H1 (cell line): ENCODE results near the gene SEC23IP.

Experiments used
- BRCA1 ChIP-seq: IDR thresholded peaks from 2 replicates; pipeline ENCODE4 v1.6.1; 2012; ENCODE audit warnings: low read depth, low read length, improper control_type of control experiment
- CBX5 ChIP-seq: fragments of 300-800, 300-1000 bp; sonication (generic); IDR thresholded peaks from 2 replicates; pipeline ENCODE4 v1.7.1; 2016; ENCODE audit warnings: antibody characterized with exemption, low read length, low read depth
- CHD2 ChIP-seq: IDR thresholded peaks from 2 replicates; pipeline ENCODE4 v1.6.1; 2012; ENCODE audit warnings: low read length, improper control_type of control experiment
- CTCF ChIP-seq, 3 experiments: IDR thresholded peaks; 1 replicate in 2 of 3; 2 replicates in 1 of 3; pipeline versions ENCODE4 v1.5.1 to v1.6.1; 2011; ENCODE audit warnings: low read length in 3 of 3, mild to moderate bottlenecking in 3 of 3, inconsistent platforms in 2 of 3, low read depth in 1 of 3, moderate library complexity in 1 of 3; ENCODE audit not compliant: insufficient read depth in 1 of 3; ENCODE audit errors: control extremely low read depth in 1 of 3
- EP300 ChIP-seq, 2 experiments: IDR thresholded peaks; 1 replicate in 1 of 2; 2 replicates in 1 of 2; pipeline ENCODE4 v1.6.1; 2011 to 2012; ENCODE audit warnings: low read depth in 2 of 2, low read length in 2 of 2, mild to moderate bottlenecking in 2 of 2, borderline replicate concordance in 1 of 2, inconsistent platforms in 1 of 2, moderate library complexity in 1 of 2
- EZH2 ChIP-seq: fragments of 200-600 bp; sonication (generic); IDR thresholded peaks from 2 replicates; pipeline ENCODE4 v1.7.1; 2012; ENCODE audit warnings: low read depth, mild to moderate bottlenecking, moderate library complexity, low read length, inconsistent platforms; ENCODE audit not compliant: severe bottlenecking
- GABPA ChIP-seq: IDR thresholded peaks from 2 replicates; pipeline ENCODE4 v1.6.1; 2011; ENCODE audit warnings: mild to moderate bottlenecking, low read length, moderate library complexity, borderline replicate concordance; ENCODE audit not compliant: insufficient read depth
- MAX ChIP-seq: IDR thresholded peaks from 2 replicates; pipeline ENCODE4 v1.6.1; 2012; ENCODE audit warnings: inconsistent platforms
- POLR2A ChIP-seq, 2 experiments: IDR thresholded peaks; 1 replicate in 1 of 2; 2 replicates in 1 of 2; pipeline ENCODE4 v1.6.1; 2011; ENCODE audit warnings: low read depth in 2 of 2, low read length in 2 of 2, mild to moderate bottlenecking in 2 of 2; ENCODE audit errors: control extremely low read depth in 1 of 2
- POLR2AphosphoS5 ChIP-seq: IDR thresholded peaks from 2 replicates; pipeline ENCODE4 v1.6.1; 2011; ENCODE audit warnings: low read depth, low read length
- SIN3A ChIP-seq, 2 experiments: IDR thresholded peaks in 1 of 2; conservative IDR thresholded peaks in 1 of 2; 2 replicates each; pipeline ENCODE4 v1.6.1; 2011 to 2012; ENCODE audit warnings: low read length in 2 of 2, improper control_type of control experiment in 1 of 2, low read depth in 1 of 2, mild to moderate bottlenecking in 1 of 2
- TCF12 ChIP-seq: IDR thresholded peaks from 2 replicates; pipeline ENCODE4 v1.6.1; 2011; ENCODE audit warnings: low read depth, mild to moderate bottlenecking, low read length

DNA sequence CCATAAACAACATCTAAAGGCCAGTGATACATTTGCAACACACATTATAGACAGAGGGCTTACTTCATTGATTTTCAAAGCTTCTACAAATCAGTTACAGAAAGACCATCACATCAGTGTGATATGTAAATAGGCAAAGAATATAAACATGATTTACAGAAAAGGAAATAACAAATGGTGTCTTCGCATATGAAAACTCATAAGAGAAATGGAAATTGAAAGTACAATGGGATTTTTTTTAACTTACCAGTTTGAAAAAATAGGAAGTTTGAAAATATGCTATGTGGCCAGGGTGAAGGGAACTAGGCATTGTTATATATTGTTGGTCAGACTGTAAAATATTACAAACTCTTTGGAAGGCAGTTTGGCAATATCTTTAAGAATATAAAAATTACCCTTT is 27.3 kb downstream of the SEC23IP start:
- TF ChIP-seq CTCF (IDR thresholded peaks at IDR 0.05; ENCODE audit: control extremely low read depth in 1 of 3, insufficient read depth in 1 of 3, low read depth in 1 of 3, low read length in 3 of 3) (no peak), POLR2AphosphoS5 (no peak), EZH2 (no peak), SIN3A (conservative IDR thresholded peaks at IDR 0.05 in 1 of 2, IDR thresholded peaks at IDR 0.05 in 1 of 2; ENCODE audit: low read depth in 1 of 2, low read length in 2 of 2) (no peak), POLR2A (IDR thresholded peaks at IDR 0.05; ENCODE audit: control extremely low read depth in 1 of 2, low read depth in 2 of 2, low read length in 2 of 2) (no peak), TCF12 (no peak), BRCA1 (no peak), MAX (no peak), GABPA (no peak), EP300 (IDR thresholded peaks at IDR 0.05; ENCODE audit: borderline replicate concordance in 1 of 2, low read depth in 2 of 2, low read length in 2 of 2) (no peak), CBX5 (no peak), CHD2 (no peak)
